ENCODE results near the gene TCF4. TPM values are rescaled to one million over a fixed set of nuclear protein-coding genes. Genes with fewer than 3 reads are reported as not detected.

TCF4 gene
- total RNA-seq, 1 donor from 2014 or later: 115 TPM

DNA sequence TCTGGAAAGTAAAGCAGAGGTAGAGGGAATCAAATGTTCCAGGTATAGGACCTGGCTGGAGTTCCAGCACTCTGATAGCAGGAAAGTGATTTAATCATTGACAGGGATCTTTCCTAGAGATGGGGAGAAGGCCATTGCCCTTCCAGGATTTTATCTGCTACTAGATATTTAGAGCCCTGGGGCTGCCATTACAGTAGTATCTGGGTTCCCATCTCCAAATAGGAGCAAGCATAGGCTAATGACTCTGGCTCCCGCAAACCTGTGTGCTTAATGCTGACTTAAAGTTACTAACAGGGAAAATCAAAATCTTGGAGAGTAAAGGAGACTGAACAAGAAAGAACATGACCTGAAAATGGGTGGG lies 331.1 kb downstream of the TCF4 start:
- Mint-ChIP-seq H3K36me3 (ENCODE audit: low read depth, unreplicated experiment) (peaks cover 20% of the 10 kb centered on the region), H3K4me3 (ENCODE audit: unreplicated experiment) (no peak overlapping the region), H3K27me3 (ENCODE audit: low read depth, unreplicated experiment) (no peaks in the 10 kb centered on the region), H3K27ac (ENCODE audit: unreplicated experiment) (peak overlapping the region; percentile 94), H3K9me3 (ENCODE audit: unreplicated experiment) (no peaks in the 10 kb centered on the region), H3K4me1 (ENCODE audit: low read depth, unreplicated experiment) (peaks cover 33% of the 10 kb centered on the region)
- TF ChIP-seq, protein P1, sequence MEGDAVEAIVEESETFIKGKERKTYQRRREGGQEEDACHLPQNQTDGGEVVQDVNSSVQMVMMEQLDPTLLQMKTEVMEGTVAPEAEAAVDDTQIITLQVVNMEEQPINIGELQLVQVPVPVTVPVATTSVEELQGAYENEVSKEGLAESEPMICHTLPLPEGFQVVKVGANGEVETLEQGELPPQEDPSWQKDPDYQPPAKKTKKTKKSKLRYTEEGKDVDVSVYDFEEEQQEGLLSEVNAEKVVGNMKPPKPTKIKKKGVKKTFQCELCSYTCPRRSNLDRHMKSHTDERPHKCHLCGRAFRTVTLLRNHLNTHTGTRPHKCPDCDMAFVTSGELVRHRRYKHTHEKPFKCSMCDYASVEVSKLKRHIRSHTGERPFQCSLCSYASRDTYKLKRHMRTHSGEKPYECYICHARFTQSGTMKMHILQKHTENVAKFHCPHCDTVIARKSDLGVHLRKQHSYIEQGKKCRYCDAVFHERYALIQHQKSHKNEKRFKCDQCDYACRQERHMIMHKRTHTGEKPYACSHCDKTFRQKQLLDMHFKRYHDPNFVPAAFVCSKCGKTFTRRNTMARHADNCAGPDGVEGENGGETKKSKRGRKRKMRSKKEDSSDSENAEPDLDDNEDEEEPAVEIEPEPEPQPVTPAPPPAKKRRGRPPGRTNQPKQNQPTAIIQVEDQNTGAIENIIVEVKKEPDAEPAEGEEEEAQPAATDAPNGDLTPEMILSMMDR (IDR thresholded peaks at IDR 0.05; ENCODE audit: insufficient read depth, low read depth, low read length): no peak
- TF ChIP-seq EZH2 (IDR thresholded peaks at IDR 0.05; ENCODE audit: insufficient read depth, low read length): no peak
- Histone ChIP-seq H3K36me3 (ENCODE audit: insufficient read depth, low read length) (peaks cover 28% of the 10 kb centered on the region), H4K20me1 (ENCODE audit: insufficient read depth, low read length) (no peaks in the 10 kb centered on the region), H2AFZ (ENCODE audit: low read depth, low read length) (no peak overlapping the region), H3K27ac (ENCODE audit: low read depth, low read length) (peak overlapping the region; percentile 59), H3K79me2 (ENCODE audit: insufficient read depth, low read length) (no peaks in the 10 kb centered on the region), H3K9me3 (ENCODE audit: insufficient read depth, low read depth, low read length) (no peaks in the 10 kb centered on the region), H3K9ac (ENCODE audit: low read length) (peak overlapping the region; percentile 34), H3K4me3 (ENCODE audit: insufficient read depth, low read depth, low read length) (no peak overlapping the region), H3K4me1 (ENCODE audit: insufficient read depth, low read length) (peaks cover 19% of the 10 kb centered on the region), H3K4me2 (ENCODE audit: low read length) (peak overlapping the region; percentile 42), H3K27me3 (ENCODE audit: insufficient read depth, low read length) (no peaks in the 10 kb centered on the region)
- FAIRE-seq (no peak), DNase-seq (ENCODE audit: low read depth) (no peak)

DNA sequence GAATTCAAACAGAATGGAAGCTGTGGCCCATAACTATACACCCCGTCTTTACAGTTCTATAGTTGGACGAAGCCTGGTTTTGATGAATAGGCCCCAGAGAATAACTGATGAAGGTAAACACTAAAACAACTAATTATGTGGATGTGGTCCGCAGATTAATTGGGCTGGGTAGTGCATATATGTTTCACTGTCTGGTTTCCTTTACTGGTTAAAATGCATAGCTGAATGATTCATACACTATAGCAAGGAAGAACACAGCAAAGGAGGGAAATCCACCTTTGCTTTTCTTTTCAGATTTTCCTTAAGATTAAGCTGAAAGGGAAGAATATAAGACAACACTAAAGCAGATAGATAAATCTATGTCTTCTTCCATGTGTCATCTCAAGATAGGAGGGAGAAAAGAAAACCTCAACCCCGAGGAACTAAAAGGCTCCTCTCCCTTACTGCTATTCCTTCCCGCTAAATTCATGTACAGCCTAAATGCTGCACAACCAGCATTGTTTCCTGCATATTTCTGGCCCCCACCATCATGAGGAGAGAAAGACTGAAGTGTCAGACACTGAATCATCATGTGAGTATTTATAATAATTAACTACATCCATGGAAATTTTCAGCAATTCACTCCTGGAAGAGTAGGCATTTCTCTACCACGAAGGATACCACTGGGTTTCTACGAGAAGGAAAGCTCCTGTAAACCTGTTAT lies 331.6 kb downstream of the TCF4 start:
- Histone ChIP-seq H3K4me1 (ENCODE audit: insufficient read depth, low read length) (peaks cover 21% of the 10 kb centered on the region), H4K20me1 (ENCODE audit: insufficient read depth, low read length) (no peaks in the 10 kb centered on the region), H2AFZ (ENCODE audit: low read depth, low read length) (no peak overlapping the region), H3K36me3 (ENCODE audit: insufficient read depth, low read length) (peaks cover 28% of the 10 kb centered on the region), H3K9ac (ENCODE audit: low read length) (peak overlapping the region; percentile 34), H3K9me3 (ENCODE audit: insufficient read depth, low read depth, low read length) (no peaks in the 10 kb centered on the region), H3K4me2 (ENCODE audit: low read length) (peak overlapping the region; percentile 42), H3K4me3 (ENCODE audit: insufficient read depth, low read depth, low read length) (no peak overlapping the region), H3K79me2 (ENCODE audit: insufficient read depth, low read length) (no peaks in the 10 kb centered on the region), H3K27ac (ENCODE audit: low read depth, low read length) (peak overlapping the region; percentile 59), H3K27me3 (ENCODE audit: insufficient read depth, low read length) (no peaks in the 10 kb centered on the region)
- Mint-ChIP-seq H3K4me1 (ENCODE audit: low read depth, unreplicated experiment) (peaks cover 37% of the 10 kb centered on the region), H3K9me3 (ENCODE audit: unreplicated experiment) (no peaks in the 10 kb centered on the region), H3K4me3 (ENCODE audit: unreplicated experiment) (no peak overlapping the region), H3K36me3 (ENCODE audit: low read depth, unreplicated experiment) (peaks cover 22% of the 10 kb centered on the region), H3K27ac (ENCODE audit: unreplicated experiment) (peak overlapping the region; percentile 94), H3K27me3 (ENCODE audit: low read depth, unreplicated experiment) (no peaks in the 10 kb centered on the region)
- no peak for TF ChIP-seq EZH2 (IDR thresholded peaks at IDR 0.05; ENCODE audit: insufficient read depth, low read length)
- TF ChIP-seq, protein P1 (IDR thresholded peaks at IDR 0.05; ENCODE audit: insufficient read depth, low read depth, low read length): no peak
- FAIRE-seq (peak; percentile 49), DNase-seq (ENCODE audit: low read depth) (peak; percentile 83)

DNA sequence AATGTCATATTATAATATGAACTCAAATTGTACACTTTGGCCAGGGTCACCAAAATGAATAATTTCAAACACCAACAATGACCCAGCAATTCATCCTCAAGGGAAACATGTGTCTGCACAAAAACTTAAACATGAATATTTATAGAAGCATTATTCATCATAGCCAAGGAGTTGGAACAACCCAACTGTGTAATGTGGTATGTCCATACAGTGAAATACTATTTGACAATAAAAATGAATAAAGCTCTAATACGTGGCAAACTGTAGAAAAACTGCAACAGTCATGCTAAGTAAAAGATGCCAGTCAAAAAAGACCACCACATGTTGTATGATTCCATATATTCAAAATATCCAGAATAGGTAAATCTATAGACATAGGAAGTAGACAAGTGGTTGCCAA lies 334.2 kb downstream of the TCF4 start:
- H3K4me1 Mint-ChIP-seq (ENCODE audit: low read depth, unreplicated experiment): peaks cover 47% of the 10 kb centered on the region
- Histone ChIP-seq H3K27me3 (ENCODE audit: insufficient read depth, low read length) (no peaks in the 10 kb centered on the region), H3K9ac (ENCODE audit: low read length) (no peak overlapping the region), H3K4me2 (ENCODE audit: low read length) (no peak overlapping the region), H3K27ac (ENCODE audit: low read depth, low read length) (no peak overlapping the region), H3K36me3 (ENCODE audit: insufficient read depth, low read length) (peaks cover 17% of the 10 kb centered on the region), H3K9me3 (ENCODE audit: insufficient read depth, low read depth, low read length) (no peaks in the 10 kb centered on the region), H2AFZ (ENCODE audit: low read depth, low read length) (no peak overlapping the region), H3K79me2 (ENCODE audit: insufficient read depth, low read length) (no peaks in the 10 kb centered on the region), H3K4me3 (ENCODE audit: insufficient read depth, low read depth, low read length) (no peak overlapping the region), H3K4me1 (ENCODE audit: insufficient read depth, low read length) (peaks cover 37% of the 10 kb centered on the region), H4K20me1 (ENCODE audit: insufficient read depth, low read length) (no peaks in the 10 kb centered on the region)
- no peak overlapping the region for H3K4me3 Mint-ChIP-seq (ENCODE audit: unreplicated experiment)
- H3K36me3 Mint-ChIP-seq (ENCODE audit: low read depth, unreplicated experiment): peaks cover 26% of the 10 kb centered on the region
- TF ChIP-seq, protein P1 (IDR thresholded peaks at IDR 0.05; ENCODE audit: insufficient read depth, low read depth, low read length): no peak
- TF ChIP-seq EZH2 (IDR thresholded peaks at IDR 0.05; ENCODE audit: insufficient read depth, low read length): no peak
- no peaks in the 10 kb centered on the region for H3K27me3 Mint-ChIP-seq (ENCODE audit: low read depth, unreplicated experiment)
- H3K9me3 Mint-ChIP-seq (ENCODE audit: unreplicated experiment): no peaks in the 10 kb centered on the region
- H3K27ac Mint-ChIP-seq (ENCODE audit: unreplicated experiment): no peak overlapping the region
- FAIRE-seq: no peak
- DNase-seq (ENCODE audit: low read depth): no peak
